WTC11 (cell line): ENCODE results near the gene KNDC1. TPM values are rescaled to one million over a fixed set of nuclear protein-coding genes. Genes with fewer than 3 reads are reported as not detected.

ENCODE experiments used
- ATAC-seq: fragments of 200-7000 bp; cut with Tn5 transposase; 2 replicates; pipeline ENCODE4 v1.10.0; 2021; ENCODE audit warnings: mild to moderate bottlenecking, moderate library complexity
- CTCF ChIA-PET: fragments of 300-600 bp; sonication (Branson Sonifier 250); formaldehyde crosslinking; loops from one replicate; lab custom pipeline; 2021; ENCODE audit warnings: antibody characterized with exemption; lab: Charles Lee
- POLR2A ChIA-PET: fragments of 350-600 bp; sonication (Branson Sonifier 250); formaldehyde crosslinking; loops from one replicate; lab custom pipeline; 2021; ENCODE audit warnings: antibody characterized with exemption; lab: Charles Lee
- DNase-seq: peaks from one replicate; pipeline ENCODE4 v3.0.0; 2021; ENCODE audit warnings: low spot score
- H3K27ac Mint-ChIP-seq: 2 replicates; pipeline ENCODE4 v1.8.0; 2021; ENCODE audit warnings: mixed read lengths
- H3K27me3 Mint-ChIP-seq: 2 replicates; pipeline ENCODE4 v1.8.0; 2021; ENCODE audit warnings: low read depth, mild to moderate bottlenecking, moderate library complexity, mixed read lengths
- H3K36me3 Mint-ChIP-seq: 2 replicates; pipeline ENCODE4 v1.8.0; 2021; ENCODE audit warnings: mixed read lengths
- H3K4me1 Mint-ChIP-seq: 2 replicates; pipeline ENCODE4 v1.8.0; 2022; ENCODE audit warnings: mixed read lengths
- H3K4me3 Mint-ChIP-seq: 2 replicates; pipeline ENCODE4 v1.8.0; 2021; ENCODE audit warnings: mild to moderate bottlenecking, moderate library complexity, mixed read lengths
- H3K9me3 Mint-ChIP-seq: 2 replicates; pipeline ENCODE4 v1.8.0; 2021; ENCODE audit warnings: mixed read lengths
- E2F4 ChIP-seq: sonication (generic); formaldehyde crosslinking; IDR thresholded peaks from 2 replicates; pipeline ENCODE4 v1.8.1; 2022; ENCODE audit warnings: low read depth, mild to moderate bottlenecking, moderate library complexity, missing genetic modification reagents, borderline replicate concordance
- ELF4 ChIP-seq: sonication (generic); formaldehyde crosslinking; IDR thresholded peaks from 2 replicates; pipeline ENCODE4 v1.8.1; 2022; ENCODE audit warnings: low read depth, mild to moderate bottlenecking, moderate library complexity, missing genetic modification reagents
- GABPB1 ChIP-seq: sonication (generic); formaldehyde crosslinking; IDR thresholded peaks from 2 replicates; pipeline ENCODE4 v1.8.1; 2023; ENCODE audit warnings: mild to moderate bottlenecking, missing genetic modification reagents
- GTF2I ChIP-seq: fragments of 250-450 bp; sonication (Bioruptor Pico); conservative IDR thresholded peaks from 2 replicates; pipeline ENCODE4 v1.4.0; 2021; ENCODE audit warnings: mild to moderate bottlenecking
- PRDM15 ChIP-seq: sonication (generic); formaldehyde crosslinking; IDR thresholded peaks from 2 replicates; pipeline ENCODE4 v1.8.0; 2022; ENCODE audit warnings: missing genetic modification reagents
- RORB ChIP-seq: fragments of 250-450 bp; sonication (Bioruptor Pico); IDR thresholded peaks from 2 replicates; pipeline ENCODE4 v1.9.0; 2021; ENCODE audit warnings: mild to moderate bottlenecking
- TCF7 ChIP-seq: sonication (generic); formaldehyde crosslinking; IDR thresholded peaks from 2 replicates; pipeline ENCODE4 v1.8.0; 2022; ENCODE audit warnings: mild to moderate bottlenecking, low read depth, missing genetic modification reagents, moderate library complexity
- ZMAT4 ChIP-seq: fragments of 250-450 bp; sonication (Bioruptor Pico); IDR thresholded peaks from 2 replicates; pipeline ENCODE4 v1.9.0; 2021; ENCODE audit warnings: mild to moderate bottlenecking
- ZNF121 ChIP-seq: sonication (generic); formaldehyde crosslinking; IDR thresholded peaks from 2 replicates; pipeline ENCODE4 v1.8.0; 2023; ENCODE audit warnings: missing genetic modification reagents
- ZNF416 ChIP-seq: fragments of 250-450 bp; sonication (Bioruptor Pico); IDR thresholded peaks from 2 replicates; pipeline ENCODE4 v1.9.0; 2021; ENCODE audit warnings: mild to moderate bottlenecking, inconsistent platforms
- ZSCAN18 ChIP-seq: fragments of 250-450 bp; sonication (Bioruptor Pico); IDR thresholded peaks from 2 replicates; pipeline ENCODE4 v2.1.2; 2022; ENCODE audit warnings: mild to moderate bottlenecking, moderate library complexity
- total RNA-seq: library from RNA; stranded (reverse); gene quantifications from 3 replicates; pipeline ENCODE4 v1.2.3, GENCODE V29; 2021

Gene KNDC1
- total RNA-seq, 1 experiment from 2014 or later = 26.6 TPM

- TF ChIP-seq PRDM15 (CRISPR knock-in tag) = 0 out of 2 replicates have a peak, but pooled peaks have one; percentile 10
- TF ChIP-seq ELF4 = no peak
- TF ChIP-seq ZMAT4 (CRISPR knock-in tag) = peak; percentile 87
- TF ChIP-seq ZNF121 (CRISPR knock-in tag) = 0 out of 2 replicates have a peak, but pooled peaks have one; percentile 3
- no peak for TF ChIP-seq E2F4
- no peak for TF ChIP-seq GABPB1
- peak; percentile 13; the same call in 1 of the 2 replicates for TF ChIP-seq TCF7
- TF ChIP-seq, all 79 proteins: peak for 4
- Mint-ChIP-seq H3K27ac (peak overlapping the region; percentile 93), H3K4me3 (no peak overlapping the region), H3K27me3 (peaks cover 16% of the 10 kb centered on the region), H3K36me3 (peaks cover 11% of the 10 kb centered on the region), H3K4me1 (peaks cover 50% of the 10 kb centered on the region), H3K9me3 (no peaks in the 10 kb centered on the region)
- ChIA-PET CTCF (no interaction called here), POLR2A (no interaction called here)
- DNase-seq = no peak
- ATAC-seq = no peak
These were observed 82.8 kb downstream of the KNDC1 start for GRCh38 chr10:133242611-133243356.

GRCh38 chr10:133243593-133243992 is 83.6 kb downstream of the KNDC1 start:
- POLR2A ChIA-PET = no interaction called here
- Mint-ChIP-seq H3K9me3 (no peaks in the 10 kb centered on the region), H3K27me3 (peaks cover 9% of the 10 kb centered on the region)
- DNase-seq = no peak
- TF ChIP-seq ZNF416 (CRISPR knock-in tag) (no peak), ZSCAN18 (no peak), RORB (no peak)
- TF ChIP-seq, all 79 proteins: peak for 0
- no peak overlapping the region for H3K4me3 Mint-ChIP-seq
- peaks cover 49% of the 10 kb centered on the region for H3K4me1 Mint-ChIP-seq
- ATAC-seq = no peak
- H3K27ac Mint-ChIP-seq = no peak overlapping the region
- CTCF ChIA-PET = no interaction called here
- H3K36me3 Mint-ChIP-seq = peaks cover 11% of the 10 kb centered on the region

- ChIA-PET POLR2A (no interaction called here), CTCF (interaction anchor here (1.1 to 4.1 kb wide), 12 partner anchors 12 to 118 kb away, joined by 3 to 61 read pairs (median 6); partner anchors contain the start of gene ADAM8)
- H3K36me3 Mint-ChIP-seq = peaks cover 11% of the 10 kb centered on the region
- TF ChIP-seq RORB (no peak), GTF2I (CRISPR knock-in tag) (peak; percentile 71; the same call in 1 of the 2 replicates)
- peaks cover 40% of the 10 kb centered on the region for H3K4me1 Mint-ChIP-seq
- ATAC-seq (no peak), DNase-seq (no peak)
- H3K27me3 Mint-ChIP-seq = no peaks in the 10 kb centered on the region
- no peak overlapping the region for H3K27ac Mint-ChIP-seq
- no peak overlapping the region for H3K4me3 Mint-ChIP-seq
- no peaks in the 10 kb centered on the region for H3K9me3 Mint-ChIP-seq
These were observed 85.6 kb downstream of the KNDC1 start for GRCh38 chr10:133245439-133246235.
